ENCODE measurements around the gene SLC5A1. TPM values are rescaled to one million over a fixed set of nuclear protein-coding genes. Genes with fewer than 3 reads are reported as not detected.
A peak's percentile ranks its signal among the peaks of the same experiment; 100 is the strongest.

Gene SLC5A1
- total RNA-seq, 1 donor from 2014 or later, result not detected

- Histone ChIP-seq H3K9ac (no peak overlapping the region), H3K9me3 (ENCODE audit: low read depth) (no peaks in the 10 kb centered on the region), H3K4me2 (no peak overlapping the region), H2AFZ (replicated peaks) (no peak overlapping the region), H3K27ac (no peak overlapping the region), H3K4me1 (no peaks in the 10 kb centered on the region), H3F3A (ENCODE audit: low read depth) (no peaks in the 10 kb centered on the region), H3K27me3 (peaks cover 78% of the 10 kb centered on the region), H4K20me1 (ENCODE audit: low read depth) (no peaks in the 10 kb centered on the region), H3K36me3 (no peaks in the 10 kb centered on the region), H3K4me3 (no peak overlapping the region), H3K79me2 (ENCODE audit: low read depth) (no peaks in the 10 kb centered on the region)
- peaks cover 2% of the 10 kb centered on the region for H3K27me3 Mint-ChIP-seq (ENCODE audit: insufficient read depth, low read depth)
- no peak overlapping the region for H3K4me3 Mint-ChIP-seq
- no peak for TF ChIP-seq EZH2phosphoT487 (IDR thresholded peaks at IDR 0.05)
- TF ChIP-seq EZH2 (IDR thresholded peaks at IDR 0.05), result no peak
- TF ChIP-seq, protein P1, sequence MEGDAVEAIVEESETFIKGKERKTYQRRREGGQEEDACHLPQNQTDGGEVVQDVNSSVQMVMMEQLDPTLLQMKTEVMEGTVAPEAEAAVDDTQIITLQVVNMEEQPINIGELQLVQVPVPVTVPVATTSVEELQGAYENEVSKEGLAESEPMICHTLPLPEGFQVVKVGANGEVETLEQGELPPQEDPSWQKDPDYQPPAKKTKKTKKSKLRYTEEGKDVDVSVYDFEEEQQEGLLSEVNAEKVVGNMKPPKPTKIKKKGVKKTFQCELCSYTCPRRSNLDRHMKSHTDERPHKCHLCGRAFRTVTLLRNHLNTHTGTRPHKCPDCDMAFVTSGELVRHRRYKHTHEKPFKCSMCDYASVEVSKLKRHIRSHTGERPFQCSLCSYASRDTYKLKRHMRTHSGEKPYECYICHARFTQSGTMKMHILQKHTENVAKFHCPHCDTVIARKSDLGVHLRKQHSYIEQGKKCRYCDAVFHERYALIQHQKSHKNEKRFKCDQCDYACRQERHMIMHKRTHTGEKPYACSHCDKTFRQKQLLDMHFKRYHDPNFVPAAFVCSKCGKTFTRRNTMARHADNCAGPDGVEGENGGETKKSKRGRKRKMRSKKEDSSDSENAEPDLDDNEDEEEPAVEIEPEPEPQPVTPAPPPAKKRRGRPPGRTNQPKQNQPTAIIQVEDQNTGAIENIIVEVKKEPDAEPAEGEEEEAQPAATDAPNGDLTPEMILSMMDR (IDR thresholded peaks at IDR 0.05), result no peak
- H3K27ac Mint-ChIP-seq, result no peak overlapping the region
- no peaks in the 10 kb centered on the region for H3K36me3 Mint-ChIP-seq
- H3K9me3 Mint-ChIP-seq, result no peaks in the 10 kb centered on the region
- no peak for DNase-seq (ENCODE audit: low spot score)
- H3K4me1 Mint-ChIP-seq, result no peaks in the 10 kb centered on the region
These were observed 57.6 kb downstream of the SLC5A1 start for GRCh38 chr22:32100711-32101110.

- Histone ChIP-seq H3K9ac (no peak overlapping the region), H3K4me2 (no peak overlapping the region), H3K79me2 (ENCODE audit: low read depth) (no peaks in the 10 kb centered on the region), H3K27me3 (peaks cover 55% of the 10 kb centered on the region), H2AFZ (replicated peaks) (no peak overlapping the region), H3K4me1 (no peaks in the 10 kb centered on the region), H3K27ac (no peak overlapping the region), H3K4me3 (no peak overlapping the region), H3K9me3 (ENCODE audit: low read depth) (no peaks in the 10 kb centered on the region), H4K20me1 (ENCODE audit: low read depth) (peaks cover 6% of the 10 kb centered on the region), H3F3A (ENCODE audit: low read depth) (no peaks in the 10 kb centered on the region), H3K36me3 (no peaks in the 10 kb centered on the region)
- H3K27ac Mint-ChIP-seq, result no peak overlapping the region
- DNase-seq (ENCODE audit: low spot score), result no peak
- no peaks in the 10 kb centered on the region for H3K4me1 Mint-ChIP-seq
- TF ChIP-seq EZH2phosphoT487 (IDR thresholded peaks at IDR 0.05), result no peak
- TF ChIP-seq EZH2 (IDR thresholded peaks at IDR 0.05), result no peak
- TF ChIP-seq, protein P1 (IDR thresholded peaks at IDR 0.05), result peak; percentile 56
- H3K36me3 Mint-ChIP-seq, result no peaks in the 10 kb centered on the region
- H3K4me3 Mint-ChIP-seq, result no peak overlapping the region
- H3K9me3 Mint-ChIP-seq, result no peaks in the 10 kb centered on the region
- H3K27me3 Mint-ChIP-seq (ENCODE audit: insufficient read depth, low read depth), result peaks cover 5% of the 10 kb centered on the region
These were observed 60.7 kb downstream of the SLC5A1 start for GRCh38 chr22:32103658-32104315.

DNA sequence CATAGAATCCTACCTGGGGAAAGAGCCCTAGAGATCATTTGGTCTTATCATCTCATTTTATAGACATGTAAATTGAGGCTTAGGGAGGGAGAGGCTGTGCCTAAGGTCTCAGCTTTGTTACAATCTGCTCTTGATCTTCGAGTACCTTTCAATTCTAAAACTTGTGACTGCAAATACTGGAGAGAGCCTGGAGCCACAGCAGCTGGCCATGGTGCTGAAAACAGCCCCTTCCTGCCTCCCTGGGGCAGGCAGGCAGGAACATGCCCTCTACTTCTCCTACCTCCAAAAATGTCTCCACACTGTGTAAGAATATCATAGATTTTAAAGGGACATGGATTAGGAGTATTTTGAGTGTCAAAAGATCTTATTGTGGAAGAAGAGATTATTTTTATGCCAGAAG lies 63.9 kb downstream of the SLC5A1 start:
- Mint-ChIP-seq H3K4me3 (no peak overlapping the region), H3K9me3 (no peaks in the 10 kb centered on the region), H3K4me1 (no peaks in the 10 kb centered on the region), H3K36me3 (no peaks in the 10 kb centered on the region), H3K27ac (no peak overlapping the region), H3K27me3 (ENCODE audit: insufficient read depth, low read depth) (peaks cover 8% of the 10 kb centered on the region)
- no peak for TF ChIP-seq EZH2 (IDR thresholded peaks at IDR 0.05)
- no peak for TF ChIP-seq EZH2phosphoT487 (IDR thresholded peaks at IDR 0.05)
- TF ChIP-seq, protein P1 (IDR thresholded peaks at IDR 0.05), result no peak
- Histone ChIP-seq H4K20me1 (ENCODE audit: low read depth) (peaks cover 6% of the 10 kb centered on the region), H2AFZ (replicated peaks) (no peak overlapping the region), H3K4me3 (no peak overlapping the region), H3K36me3 (no peaks in the 10 kb centered on the region), H3K79me2 (ENCODE audit: low read depth) (no peaks in the 10 kb centered on the region), H3K27me3 (peaks cover 54% of the 10 kb centered on the region), H3K9me3 (ENCODE audit: low read depth) (no peaks in the 10 kb centered on the region), H3K4me1 (no peaks in the 10 kb centered on the region), H3K27ac (no peak overlapping the region), H3K4me2 (no peak overlapping the region), H3F3A (ENCODE audit: low read depth) (no peaks in the 10 kb centered on the region), H3K9ac (no peak overlapping the region)
- DNase-seq (ENCODE audit: low spot score), result peak; percentile 69

All from neural progenitor cell (in vitro differentiated cells).